ENCODE data around the gene GALNTL6.

GALNTL6 gene

DNA sequence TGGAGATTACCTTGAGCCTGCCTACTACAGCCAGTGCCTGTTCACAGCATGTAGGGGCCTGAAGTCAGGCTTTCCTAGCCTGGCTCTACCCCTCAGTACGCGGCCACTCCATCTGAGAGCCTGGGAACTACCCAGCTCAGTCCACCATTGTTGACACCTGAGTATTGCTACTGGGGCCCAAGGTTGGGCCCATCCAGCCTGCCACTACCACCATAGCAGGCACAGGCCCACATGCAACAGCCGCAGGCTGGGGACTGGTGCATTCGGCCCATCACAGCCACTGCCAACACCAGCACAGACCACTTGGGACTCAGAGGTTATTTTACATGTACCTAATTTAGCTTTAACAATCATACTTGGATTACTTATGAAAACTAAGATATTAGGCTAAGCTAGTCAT lies 314.0 kb downstream of the GALNTL6 start:
- DNase-seq, result no peak

DNA sequence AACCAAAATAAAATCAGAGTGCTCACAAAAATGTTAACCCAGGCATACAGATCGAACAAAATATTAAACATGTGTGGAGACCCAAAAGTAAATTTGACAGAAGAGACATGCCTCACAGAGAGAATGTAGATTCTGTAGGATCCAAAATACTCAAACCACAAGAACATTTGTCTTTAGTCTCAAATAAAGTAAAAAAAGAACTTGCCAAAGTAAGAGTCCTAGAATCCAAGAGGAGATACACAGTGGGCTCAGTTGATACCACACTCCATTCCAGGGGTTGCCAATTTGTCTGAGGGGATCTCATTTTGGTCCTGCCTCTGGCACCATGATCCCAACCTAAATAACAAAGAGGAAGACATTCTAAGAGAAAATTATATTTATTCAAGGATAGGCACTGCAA lies 316.4 kb downstream of the GALNTL6 start:
- no peak for DNase-seq

DNA sequence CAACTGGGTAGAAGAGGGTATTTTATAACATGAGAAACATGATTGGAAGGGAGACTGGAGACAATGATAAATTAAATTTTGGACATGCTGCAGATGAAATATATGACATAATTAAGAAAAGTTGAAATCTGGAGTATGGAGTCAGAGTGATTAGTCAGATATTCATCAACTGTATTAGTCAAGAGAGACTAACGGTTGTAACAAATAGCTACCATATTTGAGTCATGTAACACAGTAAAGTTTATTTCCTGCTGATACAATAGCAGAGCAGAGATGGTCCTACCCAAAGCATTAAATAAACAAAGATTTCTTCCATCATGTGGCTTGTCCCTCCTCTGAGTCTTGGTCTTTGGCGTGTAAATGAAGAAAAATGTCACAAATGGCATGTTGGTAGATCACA lies 321.3 kb downstream of the GALNTL6 start:
- DNase-seq, result no peak

GRCh38 chr4:172141025-172141424 lies 327.8 kb downstream of the GALNTL6 start:
- DNase-seq, result no peak

GRCh38 chr4:172142281-172142741 lies 329.1 kb downstream of the GALNTL6 start:
- DNase-seq, result no peak

- DNase-seq, result no peak
Observed at GRCh38 chr4:172143605-172144314, 330.6 kb downstream of the GALNTL6 start.

- no peak for DNase-seq
Observed at GRCh38 chr4:172147687-172148086, 334.5 kb downstream of the GALNTL6 start.

- DNase-seq, result no peak
Observed at GRCh38 chr4:172149329-172149728, 336.1 kb downstream of the GALNTL6 start.

DNA sequence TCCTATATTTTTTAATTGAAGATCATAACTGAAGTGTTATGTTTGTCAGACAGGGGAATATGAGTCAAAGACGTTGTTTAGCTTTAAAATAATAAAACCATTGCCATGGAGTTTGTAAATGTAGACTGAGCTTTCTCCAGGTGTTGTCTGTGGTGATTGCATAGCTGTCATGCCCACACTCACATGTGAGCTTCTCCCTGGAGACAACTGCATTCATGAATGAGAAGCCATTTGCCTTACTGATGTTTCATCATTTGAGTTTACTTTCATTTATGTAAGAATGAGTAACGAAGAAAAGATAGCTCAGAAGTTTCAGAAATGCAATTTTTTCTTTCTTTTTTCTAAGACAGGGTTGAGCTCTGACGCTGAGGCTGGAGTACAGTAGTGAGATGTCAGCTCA lies 339.1 kb downstream of the GALNTL6 start:
- DNase-seq, result no peak

DNA sequence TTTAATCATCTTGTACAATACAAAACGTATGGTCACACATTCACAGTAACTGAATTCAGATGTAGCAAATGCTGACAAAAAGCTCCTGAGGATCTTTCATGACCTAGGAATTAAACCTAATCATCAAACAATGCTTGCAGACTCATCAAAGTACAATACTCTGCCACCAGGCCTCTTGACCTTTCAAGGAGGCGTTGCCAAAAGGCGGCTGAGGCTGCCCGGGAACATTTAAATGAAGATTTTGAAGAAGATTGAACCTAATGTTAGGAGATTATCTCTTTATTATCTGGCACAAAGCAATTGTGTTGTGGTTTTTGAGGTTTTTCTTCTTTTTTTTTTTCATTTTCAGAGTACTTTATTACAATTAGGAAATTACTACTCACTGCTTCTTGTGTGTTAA lies 340.5 kb downstream of the GALNTL6 start:
- DNase-seq, result no peak

DNA sequence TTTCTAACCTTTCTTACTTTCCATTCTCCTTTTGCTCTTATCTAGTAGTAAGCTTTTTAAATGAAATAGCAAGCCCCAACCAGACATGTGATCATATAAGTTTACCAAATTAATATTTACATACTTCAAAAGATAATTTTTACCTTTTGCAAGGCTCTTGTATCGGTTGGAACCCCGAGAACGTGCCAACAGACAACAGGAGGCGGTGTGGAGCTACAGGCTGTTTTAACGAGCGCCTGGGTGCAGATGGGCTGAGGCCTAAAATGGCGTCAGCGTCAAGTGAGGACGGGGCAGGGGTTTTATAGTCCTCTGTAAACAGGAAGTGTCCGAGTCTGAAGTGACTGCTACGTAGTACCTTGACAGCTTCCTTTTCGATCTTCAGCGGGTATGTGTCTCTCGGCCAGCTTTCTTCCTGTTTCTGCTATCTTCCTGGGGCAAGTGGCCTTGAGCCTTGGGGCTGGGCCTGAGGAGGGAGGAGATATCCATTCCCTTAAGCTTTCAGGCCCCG lies 342.7 kb downstream of the GALNTL6 start:
- no peak for DNase-seq

GRCh38 chr4:172157946-172158345 lies 344.7 kb downstream of the GALNTL6 start:
- DNase-seq, result no peak

DNA sequence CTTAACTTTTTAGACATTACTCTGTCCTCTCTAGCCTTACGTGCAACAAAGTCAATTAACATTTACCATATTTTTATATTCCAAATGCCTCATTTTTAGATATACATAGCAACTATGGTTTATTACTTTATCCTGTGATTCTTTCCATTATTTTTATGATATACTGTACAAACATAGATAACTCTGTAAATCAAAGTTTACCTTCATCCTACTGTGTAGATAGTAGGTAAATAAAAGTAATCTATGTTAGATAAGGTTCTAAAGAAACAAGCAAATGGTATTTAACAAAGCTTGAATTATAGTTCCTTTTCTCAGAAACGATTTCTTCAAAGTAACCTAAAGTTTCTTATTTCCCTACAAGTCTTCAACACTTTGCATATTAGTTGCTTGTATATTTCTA lies 350.0 kb downstream of the GALNTL6 start:
- DNase-seq, result no peak

- DNase-seq, result no peak
Observed at GRCh38 chr4:172168888-172169287, 355.7 kb downstream of the GALNTL6 start.

DNA sequence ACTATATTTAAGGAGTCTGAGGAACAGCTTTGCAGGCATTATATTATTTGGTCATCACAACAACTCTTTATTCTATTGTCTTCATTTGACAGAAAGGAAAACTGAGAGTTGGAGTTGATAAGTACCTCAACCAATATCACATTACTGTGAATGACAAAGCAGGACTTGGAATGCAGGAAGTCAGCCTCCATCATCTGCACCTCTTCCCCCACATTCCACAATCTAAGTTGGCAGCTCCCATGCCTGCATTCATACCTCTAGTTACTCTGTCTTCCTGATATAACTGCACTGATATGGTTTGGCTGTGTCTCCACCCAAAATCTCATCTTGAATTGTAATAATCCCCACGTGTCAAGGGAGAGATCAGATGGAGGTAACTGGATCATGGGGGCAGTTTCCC lies 356.7 kb downstream of the GALNTL6 start:
- DNase-seq, result no peak

DNA sequence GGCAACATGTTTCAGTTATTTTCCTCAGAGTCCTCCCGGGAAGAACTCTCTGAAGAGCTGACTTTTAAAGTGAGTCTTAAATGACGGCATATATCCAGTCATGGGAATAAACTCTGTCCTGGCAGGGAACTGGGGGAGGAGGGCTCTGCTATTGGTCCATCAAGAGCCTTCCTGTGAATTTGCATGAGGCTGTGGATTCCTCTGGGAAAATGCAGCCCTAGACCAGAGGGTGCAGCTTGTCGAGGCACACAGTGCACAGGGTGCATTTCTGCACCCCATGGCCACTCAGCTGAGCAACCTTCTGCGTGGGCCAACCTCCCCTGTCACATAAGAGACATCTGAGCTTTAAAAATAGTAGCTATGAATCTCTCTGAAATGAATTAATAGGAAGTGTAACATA lies 360.0 kb downstream of the GALNTL6 start:
- DNase-seq, result no peak

GRCh38 chr4:172177382-172177781 lies 364.2 kb downstream of the GALNTL6 start:
- no peak for DNase-seq

GRCh38 chr4:172188248-172188988 lies 375.2 kb downstream of the GALNTL6 start:
- DNase-seq, result no peak

DNA sequence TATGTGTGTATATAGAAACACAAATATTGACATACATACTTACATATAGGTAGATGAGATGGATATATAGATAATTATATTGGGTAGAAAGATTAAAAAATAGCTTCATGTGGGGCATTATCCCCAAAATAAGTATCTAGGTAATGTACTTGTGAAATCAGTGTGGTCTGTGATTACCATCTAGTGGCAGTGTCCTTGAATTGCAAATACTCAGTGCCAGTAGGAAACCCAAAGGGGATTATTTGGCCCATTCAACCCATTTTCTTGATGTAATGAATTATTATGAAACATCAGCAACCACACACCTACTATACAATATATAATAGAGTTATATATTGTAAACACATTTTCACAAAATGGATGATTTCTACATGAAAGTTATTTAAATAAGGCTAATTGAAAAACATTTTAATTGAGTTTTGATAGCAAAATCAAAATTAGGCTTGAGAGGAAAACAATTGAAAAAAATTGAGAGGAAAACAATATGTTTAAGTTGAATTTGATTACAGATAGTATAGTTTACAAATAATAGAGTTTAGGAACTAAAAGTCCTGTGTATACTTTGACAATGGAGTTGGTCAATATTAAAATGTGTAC lies 389.4 kb downstream of the GALNTL6 start:
- peak; percentile 16 to 23 for DNase-seq

- DNase-seq, result peak in 1 of 2 experiments; percentile 1
Observed at GRCh38 chr4:172207258-172207657, 394.1 kb downstream of the GALNTL6 start.

DNA sequence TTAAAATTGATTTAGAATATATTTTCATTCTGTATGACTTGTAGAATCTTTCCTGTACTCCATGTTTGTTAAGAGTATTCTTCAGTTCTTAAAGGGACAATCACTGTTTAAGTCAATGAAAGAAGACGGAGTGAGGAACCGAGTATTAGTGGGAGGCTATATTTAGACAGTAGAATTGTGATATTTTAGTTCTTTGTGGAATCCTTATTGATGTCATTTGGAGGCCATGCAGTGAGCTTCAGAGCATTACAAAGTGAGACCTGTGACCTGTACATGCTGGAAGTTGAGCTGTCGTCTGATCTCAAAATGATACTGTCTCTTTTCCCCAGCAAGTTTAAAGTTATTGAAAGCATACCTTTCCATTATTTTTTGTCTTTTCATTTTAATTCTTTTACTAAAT lies 394.7 kb downstream of the GALNTL6 start:
- DNase-seq, result no peak

DNA sequence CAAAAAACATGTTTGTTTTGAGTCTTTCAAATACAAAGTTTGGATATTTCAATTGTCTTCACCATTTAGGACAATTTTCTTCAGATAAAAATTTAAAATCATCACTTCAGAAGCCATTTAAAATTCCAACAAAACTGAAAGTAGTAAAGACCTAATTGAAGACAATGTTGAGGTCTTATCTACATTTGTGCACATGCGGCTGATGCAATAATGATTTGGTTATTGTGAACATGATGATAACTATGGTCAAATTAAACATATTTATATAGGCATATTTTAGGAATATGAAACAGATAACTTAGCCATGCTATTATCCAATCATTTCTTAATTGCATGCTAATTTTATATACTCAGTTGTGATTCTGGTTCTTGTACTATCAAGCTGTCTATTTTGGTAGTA lies 407.5 kb downstream of the GALNTL6 start:
- DNase-seq, result no peak

DNA sequence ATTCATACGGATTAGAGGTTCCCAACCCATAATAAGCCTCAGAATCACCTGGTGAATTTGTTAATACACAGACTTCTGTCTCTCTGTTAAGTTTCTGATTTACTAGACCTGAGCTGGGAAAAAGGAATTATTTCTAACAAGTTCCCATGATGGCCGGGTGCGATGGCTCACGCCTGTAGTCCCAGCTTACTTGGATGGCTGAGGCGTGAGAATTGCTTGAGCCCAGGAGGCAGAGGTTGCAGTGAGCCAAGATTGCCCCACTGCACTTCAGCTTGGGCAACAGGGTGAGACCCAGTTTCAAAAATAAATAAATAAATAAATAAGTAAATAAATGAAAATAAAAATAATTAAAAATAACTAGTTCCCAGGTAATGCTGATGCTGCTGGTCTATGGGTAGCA lies 412.3 kb downstream of the GALNTL6 start:
- no peak for DNase-seq

GRCh38 chr4:172232966-172233365 lies 419.8 kb downstream of the GALNTL6 start:
- no peak for DNase-seq

Measured in AML-193 (cell line).